GM18861 (cell line): Measurements from ENCODE around the gene BBC3.
A peak's percentile ranks its signal among the peaks of the same experiment; 100 is the strongest.

Experiments used
- ATAC-seq: cut with Tn5 transposase; IDR thresholded peaks from one replicate; pipeline ENCODE4 v1.9.1; 2021; ENCODE audit not compliant: unreplicated experiment

Gene BBC3

GRCh38 chr19:47231215-47232054, 436 bp upstream of the BBC3 start:
- ATAC-seq, result no peak

- no peak for ATAC-seq
Observed at GRCh38 chr19:47230054-47230920, 712 bp downstream of the BBC3 start.

GRCh38 chr19:47229676-47230053, 1.3 kb downstream of the BBC3 start:
- no peak for ATAC-seq

GRCh38 chr19:47228937-47229675, 1.9 kb downstream of the BBC3 start:
- no peak for ATAC-seq

- ATAC-seq, result no peak
Observed at GRCh38 chr19:47228168-47228936, 2.6 kb downstream of the BBC3 start.

- no peak for ATAC-seq
Observed at GRCh38 chr19:47227352-47228167, 3.4 kb downstream of the BBC3 start.

GRCh38 chr19:47226426-47227351, 4.3 kb downstream of the BBC3 start:
- peak; percentile 0 for ATAC-seq

GRCh38 chr19:47225746-47226425, 5.1 kb downstream of the BBC3 start:
- ATAC-seq, result peak; percentile 22

- ATAC-seq, result no peak
Observed at GRCh38 chr19:47221890-47222289, 9.1 kb downstream of the BBC3 start.

- no peak for ATAC-seq
Observed at GRCh38 chr19:47221080-47221841, 9.7 kb downstream of the BBC3 start.

GRCh38 chr19:47215581-47215980, 15.4 kb downstream of the BBC3 start:
- ATAC-seq, result no peak

- ATAC-seq, result no peak
Observed at GRCh38 chr19:47210689-47211316, 20.2 kb downstream of the BBC3 start.

GRCh38 chr19:47210180-47210490, 20.9 kb downstream of the BBC3 start:
- no peak for ATAC-seq

GRCh38 chr19:47209319-47210179, 21.4 kb downstream of the BBC3 start:
- ATAC-seq, result no peak

- no peak for ATAC-seq
Observed at GRCh38 chr19:47203254-47203653, 27.7 kb downstream of the BBC3 start.

- no peak for ATAC-seq
Observed at GRCh38 chr19:47200530-47200929, 30.5 kb downstream of the BBC3 start.
